Measurements from ENCODE around the gene TMBIM6.

TMBIM6 gene

DNA sequence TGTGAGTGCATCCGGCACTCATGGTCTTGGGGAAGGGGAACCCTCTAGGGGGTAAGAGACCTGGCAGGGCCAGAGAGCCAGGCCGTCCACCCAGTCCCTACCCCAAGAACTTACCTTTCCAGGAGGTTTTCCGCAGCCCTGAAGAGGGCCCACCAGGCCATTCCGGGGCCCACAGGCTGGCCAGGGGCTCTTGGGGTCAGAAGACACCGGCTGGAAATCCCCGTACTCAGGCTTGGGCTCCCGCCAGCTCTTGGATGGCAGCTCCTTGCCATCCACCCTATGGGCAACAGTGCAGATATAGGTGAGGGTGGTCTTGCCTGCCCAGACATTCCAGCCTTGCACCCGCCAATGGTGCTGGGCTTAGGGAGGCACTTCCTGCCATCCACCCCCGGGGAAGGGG lies 52.3 kb downstream of the TMBIM6 start:
- no peak for DNase-seq (ENCODE audit: low read depth, low spot score)
- H3K4me3 ChIP-seq (ENCODE audit: low read length), result no peak overlapping the region

DNA sequence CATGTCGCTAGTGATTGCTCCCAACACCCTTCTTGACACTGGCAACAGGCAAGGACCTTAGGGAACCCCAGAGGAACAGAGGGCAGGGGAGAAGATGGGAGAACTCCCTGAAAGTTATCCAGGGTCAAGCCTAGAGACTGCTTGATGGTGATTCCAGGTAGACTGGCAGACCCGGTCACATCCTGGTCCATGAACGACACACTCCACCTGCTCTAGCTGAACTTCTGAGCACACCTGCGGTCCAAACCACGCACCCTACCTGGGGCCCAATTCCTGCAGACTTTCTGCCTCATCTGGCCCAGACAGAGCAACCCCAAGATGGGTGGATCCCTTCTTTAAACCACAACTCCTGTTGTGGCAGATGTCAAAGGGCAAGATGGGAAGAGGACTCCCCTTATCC lies 52.7 kb downstream of the TMBIM6 start:
- DNase-seq (ENCODE audit: low read depth, low spot score), result no peak
- no peak overlapping the region for H3K4me3 ChIP-seq (ENCODE audit: low read length)

DNA sequence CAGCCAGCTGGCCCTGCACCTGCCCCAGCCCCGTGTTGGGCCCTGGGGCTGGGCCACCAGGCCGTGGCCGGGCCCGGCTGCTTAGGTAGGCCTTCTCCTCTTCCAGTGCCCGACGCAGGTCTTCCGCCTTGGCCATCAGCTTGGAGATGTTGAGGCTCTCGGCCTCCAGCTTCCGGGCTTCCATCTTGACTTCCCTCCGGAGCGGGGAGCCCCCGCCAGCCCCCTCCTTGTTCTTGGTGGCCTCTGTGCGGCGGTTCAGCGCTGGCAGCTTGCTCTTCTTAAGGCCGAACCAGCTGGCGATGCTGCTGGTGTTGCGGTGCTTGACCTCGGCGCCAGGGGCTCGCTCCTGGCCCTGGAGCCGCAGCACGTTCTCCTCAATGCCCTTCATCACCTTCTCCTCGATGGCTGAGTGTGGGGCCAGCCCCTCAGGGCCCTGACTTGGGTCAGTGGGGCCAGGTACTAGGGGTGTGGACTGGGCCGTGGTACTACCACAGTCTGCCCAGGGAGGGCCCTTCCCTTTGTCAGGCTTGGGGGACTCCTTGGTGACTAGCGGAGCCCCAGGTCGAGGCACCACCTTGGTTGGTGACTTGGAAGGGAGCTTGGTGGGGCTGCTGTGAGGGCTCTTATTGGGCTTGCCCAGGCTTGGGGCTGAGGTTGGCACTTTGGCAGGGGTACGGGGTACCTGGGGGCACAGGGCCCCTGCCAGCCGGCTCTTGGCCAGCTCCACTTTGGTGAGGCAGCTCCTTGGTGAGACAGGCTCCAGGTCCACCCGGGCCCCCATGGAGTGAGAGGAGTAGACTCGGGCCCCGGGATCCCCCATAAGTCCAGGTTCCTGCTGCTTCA lies 53.7 kb downstream of the TMBIM6 start:
- no peak for DNase-seq (ENCODE audit: low read depth, low spot score)
- H3K4me3 ChIP-seq (ENCODE audit: low read length), result no peak overlapping the region

DNA sequence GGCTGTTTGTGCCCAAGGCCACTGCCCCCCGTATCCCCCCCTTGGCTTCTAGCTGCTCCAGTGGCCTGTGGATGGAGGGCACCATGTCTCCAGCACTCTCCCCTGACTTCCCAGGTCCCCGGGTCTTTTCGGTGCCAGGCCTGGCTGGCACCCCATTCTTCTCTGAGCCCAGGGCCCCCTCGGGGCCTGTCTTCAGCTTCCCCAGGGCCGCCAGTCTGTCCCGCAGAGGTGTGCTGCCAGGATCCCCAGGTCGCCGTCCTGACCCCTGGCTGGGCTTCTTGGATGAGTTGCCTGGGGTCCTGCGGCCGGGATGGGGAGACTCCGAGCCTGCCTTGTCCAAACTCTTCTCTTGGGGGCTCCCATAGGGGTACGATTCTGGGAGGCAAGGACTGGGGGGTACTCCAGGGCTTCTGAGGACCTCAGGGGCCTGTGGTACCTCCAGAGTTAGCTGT lies 54.3 kb downstream of the TMBIM6 start:
- H3K4me3 ChIP-seq (ENCODE audit: low read length), result no peak overlapping the region
- no peak for DNase-seq (ENCODE audit: low read depth, low spot score)

DNA sequence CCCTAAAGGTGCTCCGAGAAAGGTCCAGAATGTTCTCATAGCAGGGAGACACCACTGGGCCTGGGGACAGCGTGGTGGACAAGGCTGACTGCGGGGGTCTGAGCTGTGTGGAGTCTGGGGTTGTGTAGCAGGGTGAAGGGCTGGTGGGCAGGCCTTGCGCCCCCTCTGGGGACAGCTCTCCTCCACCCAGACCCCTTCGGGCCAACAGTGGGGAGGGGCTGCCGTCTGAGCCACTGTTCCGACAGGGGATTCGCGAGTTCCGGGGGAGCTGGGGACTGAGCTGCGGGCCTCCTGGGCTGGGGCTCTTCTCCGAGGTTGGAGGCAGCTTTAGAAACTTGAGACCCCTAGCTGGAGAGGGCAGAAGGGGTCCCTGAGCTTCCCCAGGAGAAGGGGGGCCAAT lies 54.8 kb downstream of the TMBIM6 start:
- no peak overlapping the region for H3K4me3 ChIP-seq (ENCODE audit: low read length)
- no peak for DNase-seq (ENCODE audit: low read depth, low spot score)

DNA sequence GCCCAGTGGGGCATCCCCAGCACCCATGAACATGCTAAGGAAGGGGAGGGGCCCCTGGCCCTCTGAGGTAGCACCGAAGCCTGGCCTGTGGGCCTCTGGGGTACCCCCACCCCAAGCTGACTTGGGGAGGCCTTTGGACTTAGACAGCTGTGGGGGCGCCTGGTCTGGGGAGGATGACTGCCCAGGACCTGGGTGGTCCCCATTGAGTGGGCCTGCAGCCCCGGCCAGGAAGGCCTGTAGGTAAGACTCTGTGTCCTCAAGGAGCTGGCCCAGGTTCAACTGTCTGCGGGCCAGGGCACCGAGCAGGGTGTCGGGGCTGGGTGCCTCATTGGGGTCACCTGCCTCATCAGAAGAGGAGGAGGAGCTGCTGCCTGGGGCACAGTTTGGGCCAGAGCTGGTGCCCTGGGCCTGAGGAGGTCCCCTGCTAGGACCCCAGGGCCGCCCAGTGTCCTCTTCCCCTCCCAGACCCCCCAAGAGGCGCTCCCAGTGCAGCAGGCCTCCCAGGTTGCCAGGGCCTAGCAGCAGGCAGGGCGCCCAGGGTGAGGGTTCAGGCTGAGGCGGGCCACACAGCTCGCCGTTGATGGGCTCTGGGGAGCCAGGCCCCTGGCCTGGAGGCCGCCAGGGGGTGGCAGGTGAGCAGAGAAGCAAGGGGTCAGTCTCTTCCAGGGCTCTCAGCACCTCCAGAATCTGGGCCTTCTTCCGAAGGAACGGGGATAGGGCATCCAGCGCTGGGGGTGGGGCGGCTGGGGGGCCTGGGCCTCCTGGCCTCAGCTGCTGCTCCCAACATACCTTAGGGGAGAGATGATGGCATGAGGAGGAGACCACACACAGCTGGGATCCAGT lies 55.5 kb downstream of the TMBIM6 start:
- DNase-seq (ENCODE audit: low read depth, low spot score), result no peak
- H3K4me3 ChIP-seq (ENCODE audit: low read length), result no peak overlapping the region

DNA sequence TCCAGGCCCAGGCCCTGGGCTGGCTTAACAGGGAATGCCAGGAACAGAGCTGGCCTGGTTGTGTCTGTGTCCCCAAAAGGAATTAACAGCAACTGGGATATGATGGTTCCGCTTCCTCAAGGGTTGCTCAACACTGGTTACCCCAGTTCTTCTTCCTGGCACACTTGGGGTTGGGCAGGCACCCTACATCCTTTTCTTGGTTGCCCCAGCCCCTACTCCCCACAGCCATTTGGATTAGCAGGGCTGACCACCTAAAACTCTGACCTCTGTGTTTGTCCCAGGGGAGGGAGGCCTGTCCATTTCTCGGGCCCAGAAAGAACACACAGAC lies 56.1 kb downstream of the TMBIM6 start:
- no peak overlapping the region for H3K4me3 ChIP-seq (ENCODE audit: low read length)
- DNase-seq (ENCODE audit: low read depth, low spot score), result no peak

DNA sequence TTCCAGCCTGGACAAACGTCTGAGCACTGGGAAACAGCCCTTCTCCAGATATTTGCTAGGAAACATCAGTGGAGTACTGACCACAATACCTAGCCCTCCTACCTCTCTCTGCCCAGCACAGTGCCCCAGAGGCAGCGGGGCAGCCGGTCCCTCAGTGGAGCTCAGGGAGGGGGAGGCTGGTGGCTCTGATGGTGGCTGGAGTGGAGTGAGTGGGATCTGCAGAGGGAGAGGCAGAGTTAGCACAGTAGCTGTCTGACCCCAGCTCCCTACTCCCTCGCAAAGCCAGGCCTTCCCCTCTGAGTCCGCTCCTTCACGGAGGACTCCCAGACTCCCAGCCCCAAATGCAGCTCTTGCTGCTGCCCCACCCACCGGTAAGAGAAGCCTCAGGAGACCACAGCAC lies 56.9 kb downstream of the TMBIM6 start:
- no peak overlapping the region for H3K4me3 ChIP-seq (ENCODE audit: low read length)
- DNase-seq (ENCODE audit: low read depth, low spot score), result no peak

DNA sequence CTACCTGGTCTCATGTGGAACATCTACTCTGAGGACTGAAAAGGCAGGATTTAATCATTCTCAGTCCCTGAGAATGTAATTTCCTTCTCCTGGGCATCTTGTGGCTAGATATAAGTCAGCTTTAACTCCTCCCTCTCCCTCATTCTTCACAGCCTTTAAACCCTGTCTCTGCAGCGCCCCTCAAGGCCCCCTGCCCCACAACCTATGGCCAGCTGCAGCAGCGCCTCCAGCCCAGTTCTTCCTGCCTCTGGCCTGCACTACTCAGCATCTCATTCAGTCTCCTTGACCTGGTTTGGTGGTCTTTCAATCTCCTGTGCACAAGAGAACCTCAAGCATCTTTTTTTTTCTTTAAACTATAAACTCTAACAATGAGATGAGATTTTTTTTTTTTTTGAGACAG lies 57.6 kb downstream of the TMBIM6 start:
- no peak for DNase-seq (ENCODE audit: low read depth, low spot score)
- H3K4me3 ChIP-seq (ENCODE audit: low read length), result no peak overlapping the region

DNA sequence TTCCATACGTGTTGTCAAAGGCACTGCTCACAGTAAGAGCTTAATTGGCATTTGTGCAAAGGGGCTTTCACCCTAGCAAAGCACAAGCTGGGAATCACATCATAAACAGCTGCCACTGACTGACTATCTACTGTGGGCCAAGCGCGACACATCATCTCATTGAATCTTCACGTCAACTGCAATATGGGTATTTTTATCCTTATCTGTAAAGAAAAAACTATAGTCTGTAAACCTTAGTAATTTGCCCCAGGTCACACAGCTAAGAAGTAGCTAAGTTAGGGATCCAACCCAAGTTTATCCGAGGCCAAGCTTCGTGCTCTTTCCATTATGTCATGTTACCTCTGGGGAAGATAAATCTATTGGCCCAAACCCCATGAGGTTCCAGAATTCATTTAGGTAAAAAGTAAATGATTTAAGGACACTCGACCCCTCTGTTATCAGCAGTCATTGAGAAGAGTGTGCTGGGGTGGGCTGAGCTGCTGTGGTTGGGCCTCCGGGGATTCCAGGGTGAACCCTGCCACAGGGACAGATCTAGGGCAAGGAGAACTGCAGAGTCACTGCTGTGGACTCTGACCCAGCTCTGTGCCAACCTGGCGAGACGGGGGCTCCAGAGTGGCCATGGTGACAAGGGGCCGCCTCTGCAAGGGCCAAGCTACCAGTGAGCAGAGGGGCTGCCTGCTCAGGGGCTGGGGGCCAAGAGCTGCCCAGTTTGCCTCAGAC lies 59.2 kb downstream of the TMBIM6 start:
- no peak for DNase-seq (ENCODE audit: low read depth, low spot score)
- H3K4me3 ChIP-seq (ENCODE audit: low read length), result no peak overlapping the region

DNA sequence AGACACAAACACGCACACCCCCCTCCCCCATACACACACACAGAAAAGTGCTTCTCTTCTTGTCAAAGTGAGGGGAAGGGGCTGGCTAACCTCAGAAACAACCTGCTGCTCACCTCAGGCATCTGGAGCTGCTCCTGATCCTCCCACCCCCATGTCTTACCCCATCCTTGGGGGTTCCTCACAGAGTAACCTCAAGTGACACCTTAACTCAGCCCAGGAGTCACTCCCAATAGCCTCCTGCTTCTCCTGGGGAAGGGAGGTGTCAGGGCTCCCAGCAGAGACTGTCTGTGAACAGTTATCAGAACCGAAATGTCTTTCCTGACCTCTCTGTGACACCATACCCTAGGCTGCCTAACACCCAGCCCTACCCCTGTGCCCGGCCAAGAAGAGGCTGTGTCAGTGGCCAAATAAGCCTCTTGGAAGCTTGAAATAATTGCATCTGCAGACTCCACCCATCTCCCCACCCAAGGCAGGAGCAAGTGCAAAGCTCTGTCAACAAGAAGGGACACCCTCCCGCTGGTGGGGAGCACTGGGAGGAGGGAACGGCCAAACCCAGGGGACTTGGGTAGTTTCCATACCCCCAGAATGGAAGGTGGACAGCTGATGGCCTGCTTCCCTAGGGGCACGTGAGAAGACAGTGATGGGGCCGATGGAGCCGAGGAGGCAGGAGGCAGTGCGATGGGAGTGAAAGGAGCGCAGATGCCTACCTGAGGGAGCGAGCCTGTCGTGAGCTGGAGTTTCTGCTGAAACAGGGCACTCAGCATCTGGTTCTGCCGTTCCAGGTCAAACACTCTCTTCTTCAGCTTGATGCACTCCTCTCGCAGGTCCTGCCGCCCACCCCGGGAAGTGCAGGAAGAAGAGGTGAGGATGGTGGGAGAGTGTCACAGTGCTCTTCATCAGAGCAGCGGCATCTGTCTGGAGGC lies 60.0 kb downstream of the TMBIM6 start:
- no peak overlapping the region for H3K4me3 ChIP-seq (ENCODE audit: low read length)
- no peak for DNase-seq (ENCODE audit: low read depth, low spot score)

DNA sequence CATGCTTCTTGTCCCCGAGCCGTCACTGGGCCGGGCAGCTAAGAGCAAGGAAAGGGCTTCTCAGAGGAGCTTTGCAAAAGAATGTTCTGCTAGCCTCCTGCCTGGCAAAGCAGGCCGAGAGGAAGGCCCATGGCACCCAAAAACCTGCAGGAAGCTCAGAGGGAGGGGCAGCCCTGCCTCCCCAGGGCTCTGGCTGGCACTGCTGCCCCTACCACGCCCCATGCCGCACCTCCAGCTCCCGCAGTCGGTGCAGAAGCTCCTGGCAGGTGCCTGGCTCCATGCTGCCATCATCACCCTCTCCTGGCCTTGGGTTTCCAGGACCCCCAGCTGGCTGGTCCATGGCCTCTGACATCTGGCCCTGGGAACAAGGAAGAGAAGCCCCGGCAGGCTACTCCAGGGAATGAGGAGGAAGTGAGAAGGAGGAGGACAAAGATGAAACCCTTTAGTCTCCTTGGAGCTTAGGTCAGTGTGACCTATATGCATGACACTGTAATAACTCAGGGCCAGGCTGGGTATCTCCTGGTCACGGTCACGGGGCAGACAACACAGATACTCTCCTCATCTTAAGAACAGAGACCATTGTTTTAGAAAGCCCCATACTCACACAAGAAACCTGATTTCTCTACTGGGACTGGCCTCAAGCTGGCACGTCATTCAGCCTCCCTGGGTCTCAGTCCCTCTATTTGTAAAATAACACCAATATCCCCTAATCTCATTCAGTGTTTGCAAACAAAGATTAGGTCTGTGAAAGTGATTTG lies 62.5 kb downstream of the TMBIM6 start:
- no peak for DNase-seq (ENCODE audit: low read depth, low spot score)
- no peak overlapping the region for H3K4me3 ChIP-seq (ENCODE audit: low read length)

DNA sequence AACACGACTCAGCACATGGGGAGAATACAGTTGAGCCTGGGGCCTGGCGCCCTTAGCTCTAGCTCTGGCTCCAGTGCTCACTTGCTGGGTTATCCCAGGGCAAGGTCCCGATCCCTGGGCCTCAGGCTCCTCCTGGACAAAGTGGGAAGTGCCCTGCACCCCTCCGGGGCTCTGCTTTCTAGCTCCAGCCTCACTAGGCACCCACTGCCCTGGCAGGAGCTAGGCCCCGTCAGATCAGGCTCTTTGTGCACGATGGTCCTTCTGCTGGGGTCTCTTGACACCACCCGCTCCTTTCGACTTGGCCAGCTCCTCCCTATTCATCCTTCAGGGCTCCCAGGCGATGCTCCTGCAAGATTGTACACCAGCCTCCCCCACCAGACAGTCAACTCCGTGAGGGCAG lies 63.5 kb downstream of the TMBIM6 start:
- DNase-seq (ENCODE audit: low read depth, low spot score), result no peak
- H3K4me3 ChIP-seq (ENCODE audit: low read length), result no peak overlapping the region

DNA sequence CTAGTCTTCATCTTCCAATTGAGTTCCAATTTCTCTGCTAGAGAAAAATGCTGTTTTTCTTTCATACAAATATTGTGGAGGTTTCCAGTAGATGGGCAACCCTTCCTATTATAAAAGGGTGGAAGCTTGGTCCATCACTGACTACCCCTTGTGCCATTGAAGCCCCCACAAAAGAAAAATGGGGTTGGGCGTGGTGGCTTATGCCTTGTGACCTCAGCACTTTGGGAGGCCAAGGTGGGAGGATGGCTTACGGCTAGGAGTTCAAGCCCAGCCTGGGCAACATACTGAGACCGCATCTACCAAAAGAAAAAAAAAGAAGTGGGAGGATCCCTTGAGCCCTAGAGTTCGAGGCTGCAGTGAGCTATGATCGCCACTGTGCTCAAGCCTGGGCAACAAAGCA lies 64.1 kb downstream of the TMBIM6 start:
- no peak overlapping the region for H3K4me3 ChIP-seq (ENCODE audit: low read length)
- DNase-seq (ENCODE audit: low read depth, low spot score), result no peak

DNA sequence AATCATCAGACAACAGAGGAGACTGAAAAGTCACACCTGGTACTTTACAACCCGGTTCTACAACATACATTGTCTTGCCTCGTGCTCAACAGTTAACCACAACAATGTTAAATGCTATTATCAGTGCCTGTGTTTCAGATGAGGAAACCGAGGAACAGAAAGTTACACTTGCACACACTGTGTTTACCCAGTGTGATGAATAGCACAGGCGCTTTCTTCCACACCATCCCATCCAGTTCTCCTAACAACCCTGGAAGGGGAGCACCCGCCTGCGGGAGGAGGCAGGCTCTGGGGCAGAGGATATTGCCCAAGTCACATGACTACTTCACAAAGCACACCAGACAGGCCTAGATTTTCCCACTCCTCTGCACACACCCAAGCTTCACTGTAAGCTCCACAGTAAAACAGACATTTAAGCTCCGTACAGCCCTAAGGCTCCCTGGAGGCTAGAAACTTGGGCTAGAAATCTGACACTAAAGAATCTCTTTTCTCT lies 65.0 kb downstream of the TMBIM6 start:
- DNase-seq (ENCODE audit: low read depth, low spot score), result no peak
- no peak overlapping the region for H3K4me3 ChIP-seq (ENCODE audit: low read length)

DNA sequence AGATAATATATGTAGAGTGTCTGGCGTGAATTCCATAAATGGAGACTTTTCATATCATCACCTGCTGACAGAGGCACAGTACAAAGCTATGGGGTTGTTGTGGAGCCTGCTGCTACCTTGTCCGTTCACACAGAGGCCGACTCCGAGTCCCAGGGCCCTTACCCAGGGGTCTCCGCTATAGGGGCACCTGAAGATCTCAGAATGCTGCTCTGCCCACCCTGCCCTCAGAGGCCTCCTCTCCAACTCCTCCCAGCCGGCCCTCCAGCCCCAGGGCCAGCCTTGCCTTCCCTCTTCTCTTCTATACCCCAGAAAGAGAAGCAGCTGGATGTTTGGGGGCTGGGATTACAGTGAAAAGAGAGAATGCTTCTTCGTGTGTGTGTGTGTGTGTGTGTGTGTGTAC lies 65.5 kb downstream of the TMBIM6 start:
- DNase-seq (ENCODE audit: low read depth, low spot score), result no peak
- no peak overlapping the region for H3K4me3 ChIP-seq (ENCODE audit: low read length)

DNA sequence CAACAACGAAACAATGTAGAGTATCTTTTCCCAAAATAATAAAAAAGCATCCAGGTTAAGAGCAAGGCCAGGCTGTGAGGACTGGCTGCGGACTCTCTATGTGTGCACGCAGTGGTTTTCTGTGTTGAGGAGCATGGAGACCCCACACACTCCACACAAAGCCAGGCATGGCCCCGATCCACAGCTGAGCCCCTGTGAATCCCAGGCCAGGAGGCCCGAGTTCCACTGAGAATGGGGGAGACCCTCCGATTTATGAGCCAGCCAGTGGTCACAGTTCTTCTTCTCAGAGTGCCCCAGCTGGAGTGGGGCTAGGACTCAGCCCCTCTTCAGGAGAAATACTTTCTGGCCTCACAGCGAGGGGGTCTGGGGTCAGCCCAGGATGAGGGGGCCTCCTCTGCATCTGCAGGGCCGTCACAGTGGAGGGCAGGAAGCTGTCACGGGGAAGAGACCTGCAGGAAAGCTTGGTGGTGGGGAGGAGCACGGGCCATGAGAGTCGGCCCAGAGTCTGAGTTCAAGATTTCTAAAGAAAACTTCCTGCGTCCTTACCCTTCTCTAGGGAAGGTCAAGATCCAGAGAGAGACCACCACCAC lies 66.7 kb downstream of the TMBIM6 start:
- H3K4me3 ChIP-seq (ENCODE audit: low read length), result no peak overlapping the region
- DNase-seq (ENCODE audit: low read depth, low spot score), result no peak

All from Jurkat, Clone E6-1 (cell line).